Large intestine (tissue), 3 donors: ENCODE data around the gene SRRM4. TPM values are rescaled to one million over a fixed set of nuclear protein-coding genes. Genes with fewer than 3 reads are reported as not detected.

ENCODE experiments used
- DNase-seq, 2 donors: peaks; one replicate each; pipeline versions ENCODE4 v3.0.0 to v3.0.0-alpha.2; 2013
- H3K27ac ChIP-seq: one replicate; pipeline ENCODE4 v1.5.1; 2013; ENCODE audit warnings: low read length
- H3K27me3 ChIP-seq: 2 replicates; pipeline ENCODE4 v1.6.1; 2013; ENCODE audit warnings: low read length; ENCODE audit not compliant: control insufficient read depth, insufficient read depth
- H3K36me3 ChIP-seq: 2 replicates; pipeline ENCODE4 v1.6.1; 2013; ENCODE audit warnings: low read length; ENCODE audit not compliant: control insufficient read depth, insufficient read depth
- H3K4me1 ChIP-seq: one replicate; pipeline ENCODE4 v1.6.1; 2013; ENCODE audit warnings: low read length; ENCODE audit not compliant: control insufficient read depth, insufficient read depth
- H3K4me3 ChIP-seq: one replicate; pipeline ENCODE4 v1.5.1; 2013; ENCODE audit warnings: low read length
- H3K9me3 ChIP-seq: one replicate; pipeline ENCODE4 v1.6.1; 2013; ENCODE audit warnings: mild to moderate bottlenecking, low read depth, low read length, moderate library complexity; ENCODE audit not compliant: control insufficient read depth
- WGBS: methylation state at CpG from one replicate; pipeline ENCODE4 v1.1.5; 2013; ENCODE audit warnings: low lambda C conversion rate; ENCODE audit not compliant: insufficient coverage; 5-methylcytosine and 5-hydroxymethylcytosine counted together
- polyA plus RNA-seq: library from polyadenylated mRNA; unstranded; fragments of 120-200 nt; gene quantifications from one replicate; pipeline ENCODE4 v1.2.1, GENCODE V29; 2013

SRRM4 gene
- polyA plus RNA-seq, 1 donor, result 1.6 TPM

DNA sequence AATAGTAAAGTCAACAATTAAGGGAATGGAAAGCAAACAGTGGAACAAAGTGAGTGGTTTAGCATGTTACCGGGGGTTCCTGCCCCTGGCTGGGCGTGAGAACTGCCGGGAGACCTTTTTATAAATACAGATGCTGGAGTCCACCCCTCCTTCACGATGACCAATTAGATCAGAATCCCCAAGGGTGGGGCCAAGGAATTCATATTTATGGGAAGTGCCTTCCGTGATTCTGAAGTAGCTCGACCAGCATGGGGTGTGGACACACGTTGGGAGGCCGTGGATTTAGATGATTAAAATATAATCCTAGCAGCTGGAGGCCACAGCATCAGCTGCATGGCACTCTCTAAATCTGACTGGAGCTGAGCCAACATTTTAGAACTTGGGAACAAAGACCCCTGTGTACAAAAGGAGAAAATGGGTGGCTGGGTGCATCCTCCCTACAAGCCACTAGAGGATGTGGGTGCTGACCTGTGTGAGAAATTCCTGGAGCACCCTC, 87.9 kb downstream of the SRRM4 start:
- no CpG with 5 or more reads among the region's 8 CpGs for WGBS
- no peaks in the 10 kb centered on the region for H3K27me3 ChIP-seq

DNA sequence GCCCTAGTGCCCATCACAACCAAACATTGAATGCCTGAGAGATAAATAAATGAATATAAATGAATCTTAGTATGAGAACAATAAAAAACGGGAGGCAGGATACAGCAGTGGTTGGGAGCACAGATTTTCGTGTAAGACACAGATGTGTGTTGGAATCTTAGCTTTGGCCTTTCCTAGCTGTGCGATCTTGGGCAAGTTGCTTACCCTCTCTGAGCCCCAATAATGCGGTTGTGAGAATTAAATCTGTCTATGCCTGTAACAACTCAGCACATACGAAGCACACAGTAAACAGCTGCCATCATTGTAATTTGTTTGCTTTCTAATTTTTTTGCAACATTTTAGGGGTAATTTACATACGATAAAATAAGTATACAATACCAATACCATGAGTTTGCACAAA, 89.8 kb downstream of the SRRM4 start:
- H3K27ac ChIP-seq, result no peak overlapping the region
- WGBS, result 100% methylated on average over 1 of the region's 6 CpGs

More for the DNA sequence above, 87.9 kb downstream of the SRRM4 start:
- no peak for DNase-seq
- no peaks in the 10 kb centered on the region for H3K9me3 ChIP-seq
- H3K4me1 ChIP-seq, result no peaks in the 10 kb centered on the region
- H3K4me3 ChIP-seq, result no peak overlapping the region
- no peak overlapping the region for H3K27ac ChIP-seq
- no peaks in the 10 kb centered on the region for H3K36me3 ChIP-seq

DNA sequence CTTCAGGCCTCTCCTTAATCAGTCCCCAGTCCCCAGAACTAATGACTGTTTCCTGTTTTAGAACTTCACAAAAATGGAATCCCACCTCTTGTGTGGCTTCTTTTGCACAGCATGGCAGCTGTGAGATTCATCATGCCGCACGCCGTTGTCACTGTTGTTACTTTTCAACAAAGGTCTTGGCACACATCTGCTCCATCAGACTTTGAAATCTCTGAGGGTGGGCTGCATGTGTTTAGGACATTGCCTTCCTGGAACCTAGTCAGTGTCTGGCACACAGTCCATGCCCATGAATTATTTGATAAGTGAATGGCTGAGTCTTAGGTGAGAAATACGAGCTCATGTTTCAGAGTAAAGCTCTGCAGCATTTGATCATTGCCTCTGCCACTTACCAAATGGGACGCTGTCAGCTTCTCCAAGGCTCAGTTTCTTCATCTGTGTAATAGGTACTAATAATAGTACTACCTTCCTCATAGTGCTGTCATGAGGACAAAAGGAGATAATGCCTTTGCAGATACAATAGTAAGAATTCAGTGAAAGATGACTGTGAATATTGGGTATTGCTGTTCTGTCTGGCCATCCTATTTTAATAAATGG, 90.4 kb downstream of the SRRM4 start:
- no peaks in the 10 kb centered on the region for H3K4me1 ChIP-seq
- 100% methylated on average over 3 of the region's 5 CpGs for WGBS
- no peak overlapping the region for H3K27ac ChIP-seq
- no peaks in the 10 kb centered on the region for H3K27me3 ChIP-seq
- no peak overlapping the region for H3K4me3 ChIP-seq
- DNase-seq, result no peak
- no peaks in the 10 kb centered on the region for H3K9me3 ChIP-seq
- no peaks in the 10 kb centered on the region for H3K36me3 ChIP-seq

More for the DNA sequence above, 89.8 kb downstream of the SRRM4 start:
- no peak for DNase-seq
- no peaks in the 10 kb centered on the region for H3K27me3 ChIP-seq
- H3K4me3 ChIP-seq, result no peak overlapping the region
- H3K36me3 ChIP-seq, result no peaks in the 10 kb centered on the region
- no peaks in the 10 kb centered on the region for H3K9me3 ChIP-seq
- no peaks in the 10 kb centered on the region for H3K4me1 ChIP-seq

DNA sequence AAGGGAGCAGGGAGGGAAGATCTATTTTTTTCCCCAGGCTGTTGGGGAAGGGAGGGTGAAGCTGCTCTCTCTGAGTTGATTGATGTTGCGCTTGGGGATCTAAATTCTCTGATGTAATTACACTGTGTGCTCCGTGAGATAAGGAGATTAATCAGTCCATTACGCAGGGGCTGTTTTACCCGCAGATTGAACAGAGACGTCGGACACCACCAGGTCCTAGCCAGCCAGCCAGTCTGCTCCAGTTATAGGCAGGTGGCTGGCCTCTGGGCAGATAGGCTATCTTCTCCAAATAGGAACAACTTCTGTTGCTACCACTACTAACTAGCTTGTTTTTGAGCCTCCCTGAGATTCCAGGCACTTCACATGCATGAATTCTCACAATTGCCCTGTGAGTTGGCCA, 91.1 kb downstream of the SRRM4 start:
- Histone ChIP-seq H3K27ac (no peak overlapping the region), H3K27me3 (no peaks in the 10 kb centered on the region), H3K4me1 (no peaks in the 10 kb centered on the region), H3K36me3 (no peaks in the 10 kb centered on the region), H3K9me3 (no peaks in the 10 kb centered on the region), H3K4me3 (no peak overlapping the region)
- no peak for DNase-seq
- no CpG with 5 or more reads among the region's 6 CpGs for WGBS

DNA sequence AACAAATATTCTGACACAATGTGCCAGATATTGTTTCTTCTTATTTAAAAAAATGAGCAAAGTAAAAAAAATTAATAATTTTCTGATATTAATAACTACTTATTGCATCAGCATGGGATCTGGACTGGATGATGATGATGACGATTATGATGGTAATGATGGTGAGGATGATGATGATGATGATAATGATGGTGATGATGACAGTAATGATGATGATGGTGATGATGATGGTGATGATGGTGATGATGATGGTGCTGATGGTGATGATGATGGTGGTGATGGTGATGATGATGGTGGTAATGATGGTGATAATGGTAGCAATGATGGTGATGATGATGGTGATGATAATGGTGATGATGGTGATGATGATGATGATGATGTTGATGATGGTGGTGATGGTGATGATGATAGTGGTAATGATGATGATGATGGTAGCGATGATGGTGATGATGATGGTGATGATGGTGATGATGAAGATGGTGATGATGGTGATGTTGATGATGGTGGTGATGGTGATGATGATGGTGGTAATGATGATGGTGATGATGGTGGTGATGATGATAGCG, 94.0 kb downstream of the SRRM4 start:
- Histone ChIP-seq H3K27me3 (no peaks in the 10 kb centered on the region), H3K4me1 (no peaks in the 10 kb centered on the region), H3K36me3 (no peaks in the 10 kb centered on the region), H3K27ac (no peak overlapping the region), H3K9me3 (no peaks in the 10 kb centered on the region), H3K4me3 (no peak overlapping the region)
- no peak for DNase-seq
- 96% methylated on average over 3 of the region's 3 CpGs for WGBS

DNA sequence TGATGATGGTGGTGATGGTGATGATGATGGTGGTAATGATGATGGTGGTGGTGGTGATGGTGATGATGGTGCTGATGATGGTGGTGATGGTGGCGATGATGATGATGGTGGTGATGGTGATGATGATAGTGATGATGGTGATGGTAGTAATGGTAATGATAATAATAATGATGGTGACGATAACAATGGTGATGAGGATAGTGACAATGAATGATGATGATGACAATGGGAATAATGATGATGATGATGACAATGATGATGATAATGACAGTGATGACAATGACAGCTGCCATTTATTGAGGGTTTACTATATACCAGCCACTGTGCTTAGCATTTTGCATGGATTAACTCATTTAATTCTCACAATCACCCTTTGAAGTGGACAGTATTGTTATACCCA, 94.6 kb downstream of the SRRM4 start:
- Histone ChIP-seq H3K9me3 (no peaks in the 10 kb centered on the region), H3K4me3 (no peak overlapping the region), H3K36me3 (no peaks in the 10 kb centered on the region), H3K27ac (no peak overlapping the region), H3K4me1 (no peaks in the 10 kb centered on the region), H3K27me3 (no peaks in the 10 kb centered on the region)
- whole genome bisulfite sequencing, result 100% methylated on average over 2 of the region's 2 CpGs
- DNase-seq, result no peak

DNA sequence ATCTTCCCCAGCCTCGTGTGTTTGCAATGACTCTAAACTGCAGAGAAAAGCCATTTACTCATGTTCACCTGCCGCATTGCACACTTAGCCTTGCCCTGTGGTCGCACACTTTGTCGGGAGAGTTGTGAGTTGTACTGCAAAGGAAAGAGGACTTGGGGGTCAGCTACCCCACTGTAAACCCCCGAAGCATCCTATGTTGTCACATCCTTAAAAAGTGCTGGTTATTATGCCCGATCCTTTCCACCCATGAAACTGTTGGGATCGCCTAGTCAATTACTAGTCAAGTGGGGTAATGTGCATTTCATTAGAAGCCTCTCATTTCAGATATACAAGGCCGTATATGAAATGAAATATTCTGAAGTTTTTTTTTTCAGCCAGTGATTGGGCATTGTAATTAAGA, 98.2 kb downstream of the SRRM4 start:
- no peaks in the 10 kb centered on the region for H3K4me1 ChIP-seq
- 100% methylated on average over 2 of the region's 8 CpGs for WGBS
- no peaks in the 10 kb centered on the region for H3K27me3 ChIP-seq
- no peak overlapping the region for H3K27ac ChIP-seq
- DNase-seq, result no peak
- H3K4me3 ChIP-seq, result no peak overlapping the region
- H3K36me3 ChIP-seq, result no peaks in the 10 kb centered on the region
- no peaks in the 10 kb centered on the region for H3K9me3 ChIP-seq

DNA sequence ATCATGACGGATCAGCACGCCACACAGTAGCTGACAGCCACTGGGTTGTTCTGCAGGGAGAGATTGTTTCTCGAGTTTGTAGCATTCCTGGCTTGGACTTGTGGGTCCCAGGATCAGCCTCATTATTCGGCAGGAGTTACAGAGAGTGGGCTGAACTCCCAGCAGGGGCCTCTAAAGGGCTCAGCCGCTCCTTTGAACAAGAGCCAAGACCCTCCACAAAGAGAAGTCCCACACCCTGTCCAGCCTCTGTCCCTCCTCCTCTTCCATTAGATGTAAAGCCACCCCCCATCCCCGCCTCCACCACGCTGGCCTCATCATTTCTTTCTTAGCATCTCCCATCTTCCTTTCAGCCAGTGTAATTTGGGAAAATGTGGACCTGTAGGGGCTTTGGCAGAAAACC, 100.7 kb downstream of the SRRM4 start:
- Histone ChIP-seq H3K27ac (no peak overlapping the region), H3K4me3 (no peak overlapping the region)
- no CpG with 5 or more reads among the region's 7 CpGs for WGBS

DNA sequence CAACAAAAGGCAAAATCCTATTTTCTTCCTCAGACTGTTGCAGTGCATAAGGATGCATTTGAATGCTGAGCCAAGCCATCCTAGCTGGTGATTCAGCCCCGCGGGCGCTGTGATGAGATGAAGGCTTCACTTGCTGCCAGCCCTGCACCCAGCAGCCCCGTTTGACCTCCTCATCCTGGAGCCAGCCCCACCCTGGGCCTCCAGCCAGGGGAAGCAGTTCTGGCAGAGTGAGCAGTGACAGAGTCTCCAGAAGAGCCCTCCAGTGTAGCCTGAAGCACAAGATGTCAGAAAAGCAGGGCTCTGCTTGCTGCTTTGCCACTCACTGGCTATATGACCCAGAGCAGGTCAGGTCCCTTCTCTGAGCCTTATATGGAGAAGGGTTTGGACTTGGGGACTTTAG, 101.2 kb downstream of the SRRM4 start:
- Histone ChIP-seq H3K36me3 (no peaks in the 10 kb centered on the region), H3K4me1 (no peaks in the 10 kb centered on the region), H3K27ac (no peak overlapping the region), H3K4me3 (no peak overlapping the region), H3K27me3 (no peaks in the 10 kb centered on the region), H3K9me3 (no peaks in the 10 kb centered on the region)
- no peak for DNase-seq
- no CpG with 5 or more reads among the region's 4 CpGs for WGBS

More for the DNA sequence above, 100.7 kb downstream of the SRRM4 start:
- no peaks in the 10 kb centered on the region for H3K9me3 ChIP-seq
- no peaks in the 10 kb centered on the region for H3K36me3 ChIP-seq
- H3K4me1 ChIP-seq, result no peaks in the 10 kb centered on the region
- no peak for DNase-seq
- H3K27me3 ChIP-seq, result no peaks in the 10 kb centered on the region

DNA sequence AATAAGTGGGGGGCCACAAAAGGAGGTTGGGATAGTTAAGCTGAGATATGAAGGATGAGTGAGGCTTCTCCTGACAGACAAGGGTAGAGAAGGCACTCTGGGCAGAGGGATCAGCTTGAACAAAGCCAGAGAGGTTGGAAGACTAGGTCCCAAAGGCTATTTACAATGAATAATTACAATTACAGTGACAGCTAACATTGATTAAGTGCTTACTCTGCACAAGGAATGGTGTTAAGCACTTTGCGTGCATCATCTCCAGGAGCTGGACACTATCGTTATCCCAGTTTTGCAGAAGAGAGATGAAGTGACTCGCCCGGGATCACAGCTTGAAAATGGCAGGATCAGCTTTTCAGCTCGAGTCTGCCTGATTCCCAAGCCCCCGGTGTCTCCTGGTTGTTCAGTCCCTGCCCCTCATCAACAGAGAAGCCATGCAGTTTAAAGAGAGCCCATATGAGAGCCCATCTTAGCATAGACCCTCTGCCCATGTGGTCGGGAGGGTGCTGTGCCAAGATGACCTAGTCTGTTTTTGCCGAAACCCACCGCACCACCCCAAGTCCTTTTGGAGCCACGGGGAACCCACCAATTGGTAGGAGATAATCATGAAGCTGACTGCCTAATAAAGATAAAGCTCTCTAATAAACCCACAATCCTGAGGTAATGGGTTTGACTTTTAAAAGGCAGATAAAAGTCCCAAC, 107.5 kb downstream of the SRRM4 start:
- Histone ChIP-seq H3K9me3 (no peaks in the 10 kb centered on the region), H3K27ac (no peak overlapping the region), H3K36me3 (no peaks in the 10 kb centered on the region), H3K4me3 (no peak overlapping the region), H3K4me1 (no peaks in the 10 kb centered on the region), H3K27me3 (no peaks in the 10 kb centered on the region)
- no CpG with 5 or more reads among the region's 10 CpGs for WGBS
- no peak for DNase-seq
